ENCODE data around the gene CEBPB.

CEBPB gene

DNA sequence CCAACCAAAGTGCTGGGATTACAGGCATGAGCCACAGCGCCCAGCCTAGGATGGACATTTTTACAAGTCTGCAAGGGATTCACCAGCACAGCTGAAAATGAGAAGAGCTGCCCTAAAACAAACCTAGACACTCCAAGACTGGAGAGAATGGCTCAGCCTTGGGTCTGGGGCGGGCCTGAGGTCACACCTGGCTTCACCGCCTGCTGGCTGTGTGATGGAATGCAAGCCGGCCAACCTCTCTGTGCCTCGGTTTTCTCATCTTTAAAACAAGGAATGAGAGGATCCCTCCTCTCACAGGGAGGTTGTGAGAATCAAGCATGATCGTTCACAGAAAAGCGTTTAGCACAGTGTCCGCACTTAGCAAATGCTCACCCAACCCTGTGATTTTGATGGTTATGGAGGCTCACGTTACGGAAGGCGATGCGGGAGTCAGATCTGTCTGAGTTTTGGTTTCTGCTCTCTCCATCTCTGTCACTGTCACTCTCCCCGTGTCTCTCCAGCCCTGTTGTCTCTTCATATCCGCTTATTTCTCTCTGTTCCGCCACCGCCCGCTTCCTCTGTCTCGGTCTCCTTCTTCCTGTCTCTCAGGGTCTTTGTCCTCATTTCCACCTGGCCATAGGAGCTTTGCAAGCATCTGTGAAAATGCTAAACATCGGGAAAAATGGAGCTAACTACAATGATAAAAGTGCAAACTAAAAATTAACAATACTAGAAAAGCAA lies 47.6 kb downstream of the CEBPB start:
- H3K27ac ChIP-seq = no peak overlapping the region
- TF ChIP-seq CTCF (conservative IDR thresholded peaks at IDR 0.05) = no peak

- TF ChIP-seq CTCF (conservative IDR thresholded peaks at IDR 0.05) = no peak
- H3K27ac ChIP-seq = no peak overlapping the region
These were observed 49.5 kb downstream of the CEBPB start for GRCh38 chr20:50240092-50240491.

DNA sequence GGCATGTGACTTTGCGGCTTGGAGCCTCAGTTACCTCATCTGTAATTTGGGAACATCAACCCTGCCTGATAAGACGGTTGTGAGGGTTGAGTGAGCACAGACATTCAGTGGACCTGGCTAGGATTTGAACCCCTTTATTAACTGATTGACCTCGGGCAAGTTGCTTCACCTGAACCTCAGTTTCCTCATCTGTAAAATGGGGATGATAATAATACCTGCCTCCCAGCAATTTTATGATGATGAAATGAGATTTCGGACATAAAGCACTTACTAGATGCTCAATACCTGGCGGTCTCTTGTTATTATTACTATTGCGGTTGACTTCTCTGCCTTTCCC lies 51.5 kb downstream of the CEBPB start:
- no peak for TF ChIP-seq CTCF (conservative IDR thresholded peaks at IDR 0.05)
- no peak overlapping the region for H3K27ac ChIP-seq

Measured in VCaP (cell line).